HepG2 (cell line): ENCODE measurements around the gene FASTK. TPM values are rescaled to one million over a fixed set of nuclear protein-coding genes. Genes with fewer than 3 reads are reported as not detected.

Source experiments
- DNMT3B ChIP-seq: conservative IDR thresholded peaks from 2 replicates; pipeline ENCODE4 v1.6.1; 2016; ENCODE audit warnings: missing biosample characterization, control low read depth
- DPF2 ChIP-seq: sonication (generic); formaldehyde crosslinking; IDR thresholded peaks from 2 replicates; pipeline ENCODE4 v1.4.0; 2020; ENCODE audit warnings: mild to moderate bottlenecking, low read depth, missing genetic modification reagents, borderline replicate concordance
- ETV5 ChIP-seq: IDR thresholded peaks from 2 replicates; pipeline ENCODE4 v1.6.1; 2018; ENCODE audit warnings: missing biosample characterization, missing genetic modification reagents, inconsistent platforms, borderline replicate concordance
- GATAD2A ChIP-seq: IDR thresholded peaks from 2 replicates; pipeline ENCODE4 v1.6.1; 2016
- HCFC1 ChIP-seq: fragments of 150-350 bp; IDR thresholded peaks from 2 replicates; pipeline ENCODE4 v1.6.1; 2014; ENCODE audit warnings: low read depth, low read length
- TBX3 ChIP-seq: fragments of 450-650 bp; IDR thresholded peaks from 2 replicates; pipeline ENCODE4 v1.6.1; 2017; ENCODE audit warnings: antibody characterized with exemption, mild to moderate bottlenecking, inconsistent platforms, borderline replicate concordance
- YEATS2 ChIP-seq: sonication (generic); formaldehyde crosslinking; IDR thresholded peaks from 2 replicates; pipeline ENCODE4 v1.4.0; 2020; ENCODE audit warnings: missing genetic modification reagents, borderline replicate concordance
- ZNF138 ChIP-seq: sonication (generic); formaldehyde crosslinking; IDR thresholded peaks from 2 replicates; pipeline ENCODE4 v1.5.0; 2020; ENCODE audit warnings: mild to moderate bottlenecking, low read depth, missing genetic modification reagents
- ZNF614 ChIP-seq: IDR thresholded peaks from 2 replicates; pipeline ENCODE4 v1.6.1; 2018; ENCODE audit warnings: missing biosample characterization, missing genetic modification reagents, inconsistent platforms, borderline replicate concordance
- ZNF615 ChIP-seq: sonication (generic); formaldehyde crosslinking; IDR thresholded peaks from 2 replicates; pipeline ENCODE4 v1.5.0; 2020; ENCODE audit warnings: mild to moderate bottlenecking, missing genetic modification reagents, borderline replicate concordance
- ZSCAN22 ChIP-seq: sonication (generic); formaldehyde crosslinking; IDR thresholded peaks from 2 replicates; pipeline ENCODE4 v1.4.0; 2020; ENCODE audit warnings: mild to moderate bottlenecking, missing genetic modification reagents
- polyA plus RNA-seq, 8 experiments: library from polyadenylated mRNA; depleted of rRNA in 3 of 8; stranded (reverse) in 7 of 8; unstranded in 1 of 8; fragments of >200 nt; fragmentation: Illumina TruSeq in 4 of 8; extraction: Trizol in 4 of 8; gene quantifications; 2 replicates each; pipeline versions ENCODE4 v1.2.1 to v1.2.3, GENCODE V29; 2011 to 2016; ENCODE audit warnings: low read depth in 4 of 8, missing spikeins in 1 of 8, mixed read lengths in 1 of 8; ENCODE audit not compliant: insufficient read depth in 1 of 8
- total RNA-seq, 5 experiments: library from RNA; depleted of rRNA; stranded (reverse); fragments of >200 nt; fragmentation: Illumina TruSeq; extraction: Trizol; gene quantifications; 2 replicates each; pipeline ENCODE4 v1.2.3, GENCODE V29; 2016; ENCODE audit warnings: low read depth in 1 of 5
- TF ChIP-seq, protein P1 (sequence below): sonication (generic); formaldehyde crosslinking; IDR thresholded peaks from 2 replicates; pipeline ENCODE4 v1.8.1; 2023; ENCODE audit warnings: mild to moderate bottlenecking, missing genetic modification reagents
- TF ChIP-seq, protein P2 (sequence below): IDR thresholded peaks from 2 replicates; pipeline ENCODE4 v1.6.1; 2016; ENCODE audit warnings: missing biosample characterization, missing genetic modification reagents, low read depth
- TF ChIP-seq, protein P3 (sequence below): sonication (generic); formaldehyde crosslinking; IDR thresholded peaks from 2 replicates; pipeline ENCODE4 v1.4.0; 2020; ENCODE audit warnings: missing genetic modification reagents
- TF ChIP-seq, protein P4 (sequence below): sonication (generic); formaldehyde crosslinking; IDR thresholded peaks from 2 replicates; pipeline ENCODE4 v1.5.1; 2020; ENCODE audit warnings: missing genetic modification reagents, mild to moderate bottlenecking, borderline replicate concordance
- TF ChIP-seq, protein P5 (sequence below): IDR thresholded peaks from 2 replicates; pipeline ENCODE4 v1.6.1; 2018; ENCODE audit warnings: missing genetic modification reagents
- TF ChIP-seq, protein P6 (sequence below): sonication (generic); formaldehyde crosslinking; IDR thresholded peaks from 2 replicates; pipeline ENCODE4 v1.9.0; 2021; ENCODE audit warnings: missing genetic modification reagents, borderline replicate concordance

FASTK gene
- total and polyA plus RNA-seq, 2 of the 13 experiments (the other 11 are each of a cell fraction or from before 2014, with no cell fraction given): 52.9 to 55.7 TPM

DNA sequence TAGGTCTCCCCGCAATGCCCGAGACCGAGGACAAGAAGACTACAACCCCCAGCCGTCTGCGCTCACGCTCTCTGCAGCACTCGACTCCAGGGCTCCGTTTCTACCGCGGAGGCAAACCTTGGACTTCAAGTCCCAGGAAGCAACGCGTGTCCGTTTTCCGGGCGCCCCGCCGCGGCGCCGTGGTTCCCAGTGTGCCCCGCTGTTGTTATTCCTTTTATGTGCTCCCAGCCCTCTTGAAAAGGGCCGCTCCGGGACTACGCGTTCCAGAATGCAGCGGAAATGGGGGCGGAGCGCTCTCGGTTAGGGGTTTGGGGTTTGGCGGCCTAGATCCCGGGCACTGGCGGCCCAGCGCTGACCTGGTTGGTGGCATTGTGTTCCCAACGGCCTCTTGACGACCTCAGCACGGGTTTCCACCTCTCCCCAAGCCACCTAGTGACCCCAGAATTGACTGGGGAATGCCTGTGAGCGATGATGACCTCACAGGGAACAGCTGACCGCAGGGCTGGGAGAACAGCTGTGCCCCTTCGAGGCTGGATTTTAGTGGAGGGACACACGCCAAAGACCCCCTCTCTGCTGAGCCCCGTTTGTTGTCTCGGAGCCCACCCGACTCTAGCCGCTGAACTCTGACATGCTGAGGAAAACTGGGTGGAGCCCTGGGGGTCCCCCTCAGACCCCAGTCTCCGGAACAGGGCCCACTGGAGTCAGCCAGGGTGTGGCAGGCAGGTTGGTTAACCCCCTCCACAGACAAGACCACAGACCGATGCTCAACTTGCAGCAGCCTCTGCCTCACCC, 22.4 kb downstream of the FASTK start (continued):
- TF ChIP-seq, protein P1, sequence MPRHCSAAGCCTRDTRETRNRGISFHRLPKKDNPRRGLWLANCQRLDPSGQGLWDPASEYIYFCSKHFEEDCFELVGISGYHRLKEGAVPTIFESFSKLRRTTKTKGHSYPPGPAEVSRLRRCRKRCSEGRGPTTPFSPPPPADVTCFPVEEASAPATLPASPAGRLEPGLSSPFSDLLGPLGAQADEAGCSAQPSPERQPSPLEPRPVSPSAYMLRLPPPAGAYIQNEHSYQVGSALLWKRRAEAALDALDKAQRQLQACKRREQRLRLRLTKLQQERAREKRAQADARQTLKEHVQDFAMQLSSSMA (CRISPR knock-in tag): no peak
- TF ChIP-seq, protein P2, sequence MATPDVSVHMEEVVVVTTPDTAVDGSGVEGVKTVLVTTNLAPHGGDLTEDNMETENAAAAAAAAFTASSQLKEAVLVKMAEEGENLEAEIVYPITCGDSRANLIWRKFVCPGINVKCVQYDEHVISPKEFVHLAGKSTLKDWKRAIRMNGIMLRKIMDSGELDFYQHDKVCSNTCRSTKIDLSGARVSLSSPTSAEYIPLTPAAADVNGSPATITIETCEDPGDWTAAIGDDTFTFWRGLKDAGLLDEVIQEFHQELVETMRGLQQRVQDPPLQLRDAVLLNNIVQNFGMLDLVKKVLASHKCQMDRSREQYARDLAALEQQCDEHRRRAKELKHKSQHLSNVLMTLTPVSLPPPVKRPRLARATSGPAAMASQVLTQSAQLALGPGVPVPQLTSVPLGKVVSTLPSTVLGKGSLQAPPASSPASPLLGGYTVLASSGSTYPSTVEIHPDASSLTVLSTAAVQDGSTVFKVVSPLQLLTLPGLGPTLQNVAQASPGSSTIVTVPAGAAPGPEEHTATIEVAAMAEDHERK (CRISPR knock-in tag): peak; percentile 88
- TF ChIP-seq, protein P3, sequence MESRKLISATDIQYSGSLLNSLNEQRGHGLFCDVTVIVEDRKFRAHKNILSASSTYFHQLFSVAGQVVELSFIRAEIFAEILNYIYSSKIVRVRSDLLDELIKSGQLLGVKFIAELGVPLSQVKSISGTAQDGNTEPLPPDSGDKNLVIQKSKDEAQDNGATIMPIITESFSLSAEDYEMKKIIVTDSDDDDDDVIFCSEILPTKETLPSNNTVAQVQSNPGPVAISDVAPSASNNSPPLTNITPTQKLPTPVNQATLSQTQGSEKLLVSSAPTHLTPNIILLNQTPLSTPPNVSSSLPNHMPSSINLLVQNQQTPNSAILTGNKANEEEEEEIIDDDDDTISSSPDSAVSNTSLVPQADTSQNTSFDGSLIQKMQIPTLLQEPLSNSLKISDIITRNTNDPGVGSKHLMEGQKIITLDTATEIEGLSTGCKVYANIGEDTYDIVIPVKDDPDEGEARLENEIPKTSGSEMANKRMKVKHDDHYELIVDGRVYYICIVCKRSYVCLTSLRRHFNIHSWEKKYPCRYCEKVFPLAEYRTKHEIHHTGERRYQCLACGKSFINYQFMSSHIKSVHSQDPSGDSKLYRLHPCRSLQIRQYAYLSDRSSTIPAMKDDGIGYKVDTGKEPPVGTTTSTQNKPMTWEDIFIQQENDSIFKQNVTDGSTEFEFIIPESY: no peak
- TF ChIP-seq ZSCAN22 (CRISPR knock-in tag) (no peak), HCFC1 (peak; percentile 97), ZNF138 (no peak), DPF2 (no peak), TBX3 (no peak), DNMT3B (CRISPR knock-in tag) (no peak), ETV5 (CRISPR knock-in tag) (peak; percentile 68; the same call in 1 of the 2 replicates), GATAD2A (peak; percentile 58; the same call in 1 of the 2 replicates), ZNF615 (CRISPR knock-in tag) (no peak), YEATS2 (peak; percentile 75; the same call in 1 of the 2 replicates), ZNF614 (CRISPR knock-in tag) (peak; percentile 34; the same call in 1 of the 2 replicates)
- TF ChIP-seq, protein P4, sequence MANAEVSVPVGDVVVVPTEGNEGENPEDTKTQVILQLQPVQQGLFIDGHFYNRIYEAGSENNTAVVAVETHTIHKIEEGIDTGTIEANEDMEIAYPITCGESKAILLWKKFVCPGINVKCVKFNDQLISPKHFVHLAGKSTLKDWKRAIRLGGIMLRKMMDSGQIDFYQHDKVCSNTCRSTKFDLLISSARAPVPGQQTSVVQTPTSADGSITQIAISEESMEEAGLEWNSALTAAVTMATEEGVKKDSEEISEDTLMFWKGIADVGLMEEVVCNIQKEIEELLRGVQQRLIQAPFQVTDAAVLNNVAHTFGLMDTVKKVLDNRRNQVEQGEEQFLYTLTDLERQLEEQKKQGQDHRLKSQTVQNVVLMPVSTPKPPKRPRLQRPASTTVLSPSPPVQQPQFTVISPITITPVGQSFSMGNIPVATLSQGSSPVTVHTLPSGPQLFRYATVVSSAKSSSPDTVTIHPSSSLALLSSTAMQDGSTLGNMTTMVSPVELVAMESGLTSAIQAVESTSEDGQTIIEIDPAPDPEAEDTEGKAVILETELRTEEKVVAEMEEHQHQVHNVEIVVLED (CRISPR knock-in tag): peak; percentile 97
- TF ChIP-seq, protein P5, sequence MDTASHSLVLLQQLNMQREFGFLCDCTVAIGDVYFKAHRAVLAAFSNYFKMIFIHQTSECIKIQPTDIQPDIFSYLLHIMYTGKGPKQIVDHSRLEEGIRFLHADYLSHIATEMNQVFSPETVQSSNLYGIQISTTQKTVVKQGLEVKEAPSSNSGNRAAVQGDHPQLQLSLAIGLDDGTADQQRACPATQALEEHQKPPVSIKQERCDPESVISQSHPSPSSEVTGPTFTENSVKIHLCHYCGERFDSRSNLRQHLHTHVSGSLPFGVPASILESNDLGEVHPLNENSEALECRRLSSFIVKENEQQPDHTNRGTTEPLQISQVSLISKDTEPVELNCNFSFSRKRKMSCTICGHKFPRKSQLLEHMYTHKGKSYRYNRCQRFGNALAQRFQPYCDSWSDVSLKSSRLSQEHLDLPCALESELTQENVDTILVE (CRISPR knock-in tag): peak; percentile 90; the same call in 1 of the 2 replicates
- TF ChIP-seq, protein P6, sequence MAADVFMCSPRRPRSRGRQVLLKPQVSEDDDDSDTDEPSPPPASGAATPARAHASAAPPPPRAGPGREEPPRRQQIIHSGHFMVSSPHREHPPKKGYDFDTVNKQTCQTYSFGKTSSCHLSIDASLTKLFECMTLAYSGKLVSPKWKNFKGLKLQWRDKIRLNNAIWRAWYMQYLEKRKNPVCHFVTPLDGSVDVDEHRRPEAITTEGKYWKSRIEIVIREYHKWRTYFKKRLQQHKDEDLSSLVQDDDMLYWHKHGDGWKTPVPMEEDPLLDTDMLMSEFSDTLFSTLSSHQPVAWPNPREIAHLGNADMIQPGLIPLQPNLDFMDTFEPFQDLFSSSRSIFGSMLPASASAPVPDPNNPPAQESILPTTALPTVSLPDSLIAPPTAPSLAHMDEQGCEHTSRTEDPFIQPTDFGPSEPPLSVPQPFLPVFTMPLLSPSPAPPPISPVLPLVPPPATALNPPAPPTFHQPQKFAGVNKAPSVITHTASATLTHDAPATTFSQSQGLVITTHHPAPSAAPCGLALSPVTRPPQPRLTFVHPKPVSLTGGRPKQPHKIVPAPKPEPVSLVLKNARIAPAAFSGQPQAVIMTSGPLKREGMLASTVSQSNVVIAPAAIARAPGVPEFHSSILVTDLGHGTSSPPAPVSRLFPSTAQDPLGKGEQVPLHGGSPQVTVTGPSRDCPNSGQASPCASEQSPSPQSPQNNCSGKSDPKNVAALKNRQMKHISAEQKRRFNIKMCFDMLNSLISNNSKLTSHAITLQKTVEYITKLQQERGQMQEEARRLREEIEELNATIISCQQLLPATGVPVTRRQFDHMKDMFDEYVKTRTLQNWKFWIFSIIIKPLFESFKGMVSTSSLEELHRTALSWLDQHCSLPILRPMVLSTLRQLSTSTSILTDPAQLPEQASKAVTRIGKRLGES (CRISPR knock-in tag): no peak
